ENCODE results near the gene ZNF497. TPM values are rescaled to one million over a fixed set of nuclear protein-coding genes. Genes with fewer than 3 reads are reported as not detected.

Gene ZNF497
- total RNA-seq, 2 experiments from 2014 or later: 0.28 to 0.55 TPM

- Histone ChIP-seq H3K36me3 (ENCODE audit: insufficient read depth, low read length) (no peaks in the 10 kb centered on the region), H3K27ac (ENCODE audit: low read depth in 1 of 2, low read length in 2 of 2) (peak overlapping the region; percentile 58 to 69), H3K4me1 (ENCODE audit: insufficient read depth, low read length) (peaks cover 27% of the 10 kb centered on the region), H3K9me3 (ENCODE audit: control insufficient read depth in 1 of 2, insufficient read depth in 1 of 2, low read length in 2 of 2) (peaks cover 0 to 3% of the 10 kb centered on the region in 2 experiments), H3K4me3 (ENCODE audit: low read length) (peak overlapping the region; percentile 84), H3K27me3 (ENCODE audit: control insufficient read depth in 1 of 2, insufficient read depth in 2 of 2, low read length in 2 of 2) (no peaks in the 10 kb centered on the region)
- Mint-ChIP-seq H3K27ac (peak overlapping the region; percentile 84), H3K4me1 (ENCODE audit: low read depth) (peaks cover 12% of the 10 kb centered on the region), H3K27me3 (no peaks in the 10 kb centered on the region), H3K36me3 (ENCODE audit: low read depth) (peaks cover 4% of the 10 kb centered on the region), H3K4me3 (peak overlapping the region; percentile 94), H3K9me3 (no peaks in the 10 kb centered on the region)
- CTCF ChIA-PET: interaction anchor here (1.2 to 1.6 kb wide), 3 partner anchors 15 to 219 kb away, joined by 3 to 6 read pairs (median 6); partner anchors contain the start of gene ZBTB45
- POLR2A ChIA-PET: interaction anchor here (1.0 to 2.5 kb wide), 10 partner anchors 11 to 192 kb away, joined by 3 to 21 read pairs (median 11); partner anchors contain the start of genes CHMP2A, ERVK3-1, RPS5 and ZNF274
- DNase-seq (peak in 2 of 14 experiments; percentile 21 to 24), ATAC-seq (ENCODE audit: poor library complexity) (peak; percentile 2)
- TF ChIP-seq CTCF (IDR thresholded peaks at IDR 0.05): no peak
- intact Hi-C loops (cut with DNase I, micrococcal nuclease): loop anchor here (1.0 to 2.0 kb wide), 5 partner anchors 19 to 57 kb away; partner anchors contain the start of genes ERVK3-1 (in 2 of the 2), ZNF837 (in 1 of the 2) and ZSCAN22 (in 1 of the 2)
Measured at GRCh38 chr19:58361900-58362271, 665 bp downstream of the ZNF497 start.

DNA sequence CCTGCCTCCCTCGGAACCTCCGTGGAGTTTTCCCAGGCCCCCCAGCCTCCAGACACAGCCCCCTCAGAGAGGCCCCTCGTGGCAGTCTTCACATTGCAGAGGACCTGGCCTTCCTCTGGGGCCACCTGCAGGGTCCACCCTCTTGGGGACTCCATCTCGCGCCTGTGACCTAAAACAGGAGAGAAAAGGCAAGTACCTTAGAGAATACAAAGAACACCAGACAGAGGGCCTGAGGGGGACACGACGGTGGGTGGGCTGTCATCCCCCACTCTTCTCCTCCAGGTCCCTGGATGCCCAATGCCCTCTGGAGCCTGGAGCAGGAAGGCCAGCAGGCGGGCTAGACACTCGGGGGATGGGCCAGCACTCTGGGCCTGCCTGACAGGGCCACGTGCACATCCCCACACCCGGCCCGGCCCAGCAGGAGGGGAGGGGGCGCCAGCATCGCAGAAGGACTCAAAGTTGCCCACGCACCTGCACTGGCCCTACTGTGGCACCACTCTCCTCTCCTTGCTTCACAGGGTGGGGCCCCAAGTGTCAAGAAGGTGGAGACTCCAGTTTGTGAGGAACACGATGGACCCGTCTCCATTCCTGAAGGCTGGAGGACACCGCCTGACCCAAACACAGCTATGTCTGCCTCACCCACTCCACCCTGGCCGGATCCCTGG lies 4.9 kb downstream of the ZNF497 start:
- TF ChIP-seq CTCF (IDR thresholded peaks at IDR 0.05): no peak
- Histone ChIP-seq H3K4me3 (ENCODE audit: low read length) (no peak overlapping the region), H3K27me3 (ENCODE audit: control insufficient read depth in 1 of 2, insufficient read depth in 2 of 2, low read length in 2 of 2) (no peaks in the 10 kb centered on the region), H3K9me3 (ENCODE audit: control insufficient read depth in 1 of 2, insufficient read depth in 1 of 2, low read length in 2 of 2) (peaks cover 0 to 19% of the 10 kb centered on the region in 2 experiments), H3K36me3 (ENCODE audit: insufficient read depth, low read length) (no peaks in the 10 kb centered on the region), H3K4me1 (ENCODE audit: insufficient read depth, low read length) (peaks cover 40% of the 10 kb centered on the region), H3K27ac (ENCODE audit: low read depth in 1 of 2, low read length in 2 of 2) (no peak overlapping the region)
- Mint-ChIP-seq H3K36me3 (ENCODE audit: low read depth) (peaks cover 1% of the 10 kb centered on the region), H3K9me3 (no peaks in the 10 kb centered on the region), H3K27me3 (no peaks in the 10 kb centered on the region), H3K4me1 (ENCODE audit: low read depth) (peaks cover 15% of the 10 kb centered on the region), H3K4me3 (peak overlapping the region; percentile 30), H3K27ac (no peak overlapping the region)
- CTCF ChIA-PET: no interaction called here
- DNase-seq (no peak), ATAC-seq (ENCODE audit: poor library complexity) (no peak)
- POLR2A ChIA-PET: interaction anchor here (2.5 kb wide), 1 partner anchor 11 kb away, joined by 22 read pairs; no protein-coding TSS in a partner anchor
- intact Hi-C loops (cut with DNase I, micrococcal nuclease): no loop called here

DNA sequence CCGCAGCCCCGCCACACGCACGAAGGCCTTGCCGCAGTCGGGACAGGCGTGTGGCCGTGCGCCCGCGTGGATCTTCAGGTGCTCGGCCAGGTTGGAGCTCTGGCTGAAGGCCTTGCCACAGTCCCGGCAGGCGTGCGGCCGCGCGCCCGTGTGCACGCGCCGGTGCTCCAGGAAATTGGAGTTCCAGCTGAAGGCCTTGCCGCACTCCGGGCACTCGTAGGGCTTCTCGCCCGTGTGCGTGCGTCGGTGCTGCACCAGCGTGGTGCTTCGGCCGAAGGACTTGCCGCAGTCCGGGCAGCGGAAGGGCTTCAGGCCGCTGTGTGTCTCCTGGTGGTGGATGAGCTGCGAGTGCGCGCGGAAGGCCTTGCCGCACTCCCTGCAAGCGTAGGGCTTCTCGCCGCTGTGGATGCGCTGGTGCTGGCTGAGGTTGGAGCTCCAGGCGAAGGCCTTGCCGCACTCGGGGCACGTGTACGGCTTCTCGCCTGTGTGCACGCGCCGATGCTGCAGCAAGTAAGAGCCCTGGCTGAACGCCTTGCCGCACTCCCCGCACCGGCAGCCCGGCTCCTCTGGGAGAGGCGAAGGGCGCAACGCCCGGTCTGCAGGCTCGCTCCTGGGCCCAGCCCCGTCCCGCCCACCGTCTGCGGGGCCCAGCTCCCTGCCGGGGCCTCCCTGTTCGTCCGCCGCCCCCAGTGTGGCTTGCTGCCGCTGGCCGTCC lies 5.6 kb downstream of the ZNF497 start:
- H3K27me3 Mint-ChIP-seq: no peaks in the 10 kb centered on the region
- peaks cover 0 to 19% of the 10 kb centered on the region in 2 experiments for H3K9me3 ChIP-seq (ENCODE audit: control insufficient read depth in 1 of 2, insufficient read depth in 1 of 2, low read length in 2 of 2)
- no peaks in the 10 kb centered on the region for H3K36me3 Mint-ChIP-seq (ENCODE audit: low read depth)
- intact Hi-C loops (cut with DNase I, micrococcal nuclease): no loop called here
- peaks cover 35% of the 10 kb centered on the region for H3K4me1 ChIP-seq (ENCODE audit: insufficient read depth, low read length)
- H3K27ac ChIP-seq (ENCODE audit: low read depth in 1 of 2, low read length in 2 of 2): no peak overlapping the region
- H3K36me3 ChIP-seq (ENCODE audit: insufficient read depth, low read length): no peaks in the 10 kb centered on the region
- ATAC-seq (ENCODE audit: poor library complexity) (no peak), DNase-seq (no peak)
- CTCF ChIA-PET: interaction anchor here (0.8 kb wide), 1 partner anchor 10 kb away, joined by 3 read pairs; no protein-coding TSS in a partner anchor
- H3K4me1 Mint-ChIP-seq (ENCODE audit: low read depth): peaks cover 11% of the 10 kb centered on the region
- H3K27ac Mint-ChIP-seq: no peak overlapping the region
- TF ChIP-seq CTCF (IDR thresholded peaks at IDR 0.05): no peak
- H3K4me3 ChIP-seq (ENCODE audit: low read length): peak overlapping the region; percentile 41
- no peak overlapping the region for H3K4me3 Mint-ChIP-seq
- POLR2A ChIA-PET: interaction anchor here (0.7 to 2.5 kb wide), 6 partner anchors 10 to 187 kb away, joined by 4 to 22 read pairs (median 5); partner anchors contain the start of genes ERVK3-1, TRIM28, ZNF274 and ZNF584
- no peaks in the 10 kb centered on the region for H3K27me3 ChIP-seq (ENCODE audit: control insufficient read depth in 1 of 2, insufficient read depth in 2 of 2, low read length in 2 of 2)
- H3K9me3 Mint-ChIP-seq: no peaks in the 10 kb centered on the region
